HepG2 (cell line): ENCODE data around the gene LAMTOR2. TPM values are rescaled to one million over a fixed set of nuclear protein-coding genes. Genes with fewer than 3 reads are reported as not detected.

Experiments used
- ATAC-seq: fragments of 200-7000 bp; cut with Tn5 transposase; 3 replicates; pipeline ENCODE4 v1.9.1; 2020; ENCODE audit warnings: mild to moderate bottlenecking, moderate library complexity
- BruUV-seq: library from RNA; stranded (reverse); fragments of 400-500 nt; replicated peaks from 2 replicates; lab custom pipeline; 2021; lab: Mats Ljungman, UMichigan
- CTCF ChIA-PET: fragments of 300-600 bp; formaldehyde crosslinking; extraction: SDS; loops from one replicate; lab custom pipeline; 2021; ENCODE audit warnings: low total read pairs, inconsistent platforms, low intra/inter-chr PET ratio; lab: Yijun Ruan, JAX
- POLR2A ChIA-PET: fragments of 350-600 bp; sonication (Branson Sonifier 250); formaldehyde crosslinking; loops from one replicate; lab custom pipeline; 2020; ENCODE audit warnings: antibody characterized with exemption, inconsistent platforms; lab: Yijun Ruan, JAX
- DNase-seq: peaks from one replicate; pipeline ENCODE4 v3.0.0-alpha.2; 2015; ENCODE audit warnings: low spot score
- FAIRE-seq: peaks from 3 replicates; lab custom pipeline; 2011; peaks lifted over from hg19 to GRCh38; lab: Jason Lieb, UNC
- H2AFZ ChIP-seq: one replicate; pipeline ENCODE4 v1.6.1; 2011; ENCODE audit warnings: low read length, inconsistent platforms
- H3K27ac ChIP-seq: fragments of 300-600 bp; 3 replicates; pipeline ENCODE4 v1.8.0; 2011; ENCODE audit warnings: mixed run types, mild to moderate bottlenecking, mixed read lengths, low read length, inconsistent platforms; ENCODE audit not compliant: insufficient read depth; ENCODE audit errors: extremely low read length
- H3K27me3 ChIP-seq, 2 experiments: fragments of 200-600 bp in 1 of 2; 2 replicates in 1 of 2; 3 replicates in 1 of 2; pipeline versions ENCODE4 v1.6.0 to v1.8.0; 2011; ENCODE audit warnings: low read length in 2 of 2, mild to moderate bottlenecking in 2 of 2, moderate library complexity in 2 of 2, inconsistent platforms in 1 of 2; ENCODE audit not compliant: insufficient read depth in 2 of 2, control insufficient read depth in 1 of 2
- H3K36me3 ChIP-seq, 2 experiments: fragments of 200-600 bp in 1 of 2; replicated peaks in 1 of 2; 2 replicates in 1 of 2; 3 replicates in 1 of 2; pipeline versions ENCODE4 v1.5.1 to v1.8.0; 2011; ENCODE audit warnings: low read length in 2 of 2, inconsistent platforms in 1 of 2; ENCODE audit not compliant: insufficient read depth in 2 of 2, control insufficient read depth in 1 of 2
- H3K4me1 ChIP-seq: 2 replicates; pipeline ENCODE4 v1.5.1; 2012; ENCODE audit warnings: low read length, inconsistent platforms; ENCODE audit not compliant: insufficient read depth
- H3K4me2 ChIP-seq: 2 replicates; pipeline ENCODE4 v1.6.0; 2011; ENCODE audit warnings: low read depth, low read length, inconsistent platforms
- H3K4me3 ChIP-seq, 3 experiments: fragments of 200-600 bp in 1 of 3; sonication (generic), shearing (Covaris generic) in 1 of 3; replicated peaks in 1 of 3; 2 replicates each; pipeline ENCODE4 v1.5.1; 2011 to 2016; ENCODE audit warnings: low read length in 3 of 3, inconsistent platforms in 2 of 3, low read depth in 2 of 3, mild to moderate bottlenecking in 2 of 3, control low read depth in 1 of 3, mixed read lengths in 1 of 3; ENCODE audit not compliant: insufficient read depth in 1 of 3
- H3K79me2 ChIP-seq: one replicate; pipeline ENCODE4 v1.6.1; 2011; ENCODE audit warnings: low read length, inconsistent platforms; ENCODE audit not compliant: insufficient read depth
- H3K9ac ChIP-seq: 2 replicates; pipeline ENCODE4 v1.6.0; 2011; ENCODE audit warnings: mild to moderate bottlenecking, low read depth, low read length, inconsistent platforms; ENCODE audit not compliant: insufficient read depth
- H3K9me3 ChIP-seq: 2 replicates; pipeline ENCODE4 v1.5.1; 2012; ENCODE audit warnings: mild to moderate bottlenecking, low read length
- H4K20me1 ChIP-seq: 2 replicates; pipeline ENCODE4 v1.6.0; 2011; ENCODE audit warnings: inconsistent platforms, mild to moderate bottlenecking, low read length, moderate library complexity; ENCODE audit not compliant: insufficient read depth
- LCORL ChIP-seq, 2 experiments: fragments of 450-650 bp in 1 of 2; sonication (generic) in 1 of 2; formaldehyde crosslinking in 1 of 2; IDR thresholded peaks; 2 replicates each; pipeline versions ENCODE4 v1.5.0 to v1.6.1; 2017 to 2020; ENCODE audit warnings: antibody characterized with exemption in 1 of 2, missing genetic modification reagents in 1 of 2
- ZNF550 ChIP-seq: sonication (generic); formaldehyde crosslinking; IDR thresholded peaks from 2 replicates; pipeline ENCODE4 v1.4.0; 2020; ENCODE audit warnings: mild to moderate bottlenecking, missing genetic modification reagents, borderline replicate concordance
- WGBS: methylation state at CpG from one replicate; pipeline ENCODE4 v1.1.6; 2017; ENCODE audit warnings: low lambda C conversion rate; 5-methylcytosine and 5-hydroxymethylcytosine counted together
- in situ Hi-C: cut with HindIII; loops from 2 replicates; pipeline ENCODE4 v1.10.0; 2017; ENCODE audit warnings: low pct_unique_long_range_greater_than_20kb; ENCODE audit not compliant: extremely low pct_ligation_motif_present
- intact Hi-C: fragments of 100-400 bp; cut with micrococcal nuclease; formaldehyde crosslinking; loops from one replicate; pipeline ENCODE4 v1.10.0; 2022; ENCODE audit not compliant: unreplicated experiment
- polyA plus RNA-seq, 8 experiments: library from polyadenylated mRNA; depleted of rRNA in 3 of 8; stranded (reverse) in 7 of 8; unstranded in 1 of 8; fragments of >200 nt; fragmentation: Illumina TruSeq in 4 of 8; extraction: Trizol in 4 of 8; gene quantifications; 2 replicates each; pipeline versions ENCODE4 v1.2.1 to v1.2.3, GENCODE V29; 2011 to 2016; ENCODE audit warnings: low read depth in 4 of 8, missing spikeins in 1 of 8, mixed read lengths in 1 of 8; ENCODE audit not compliant: insufficient read depth in 1 of 8
- total RNA-seq, 5 experiments: library from RNA; depleted of rRNA; stranded (reverse); fragments of >200 nt; fragmentation: Illumina TruSeq; extraction: Trizol; gene quantifications; 2 replicates each; pipeline ENCODE4 v1.2.3, GENCODE V29; 2016; ENCODE audit warnings: low read depth in 1 of 5
- TF ChIP-seq, protein P1 (sequence below): sonication (generic); formaldehyde crosslinking; IDR thresholded peaks from 2 replicates; pipeline ENCODE4 v1.5.0; 2020; ENCODE audit warnings: missing genetic modification reagents
- TF ChIP-seq, protein P2 (sequence below): IDR thresholded peaks from 2 replicates; pipeline ENCODE4 v1.6.1; 2016; ENCODE audit warnings: missing compliant biosample characterization, missing genetic modification reagents, borderline replicate concordance
- TF ChIP-seq, protein P3 (sequence below): sonication (generic); formaldehyde crosslinking; IDR thresholded peaks from 2 replicates; pipeline ENCODE4 v1.5.1; 2020; ENCODE audit warnings: mild to moderate bottlenecking, missing genetic modification reagents, moderate library complexity

The LAMTOR2 gene
- total and polyA plus RNA-seq, 2 of the 13 experiments (the other 11 are each of a cell fraction or from before 2014, with no cell fraction given), result 36.5 to 66.4 TPM

DNA sequence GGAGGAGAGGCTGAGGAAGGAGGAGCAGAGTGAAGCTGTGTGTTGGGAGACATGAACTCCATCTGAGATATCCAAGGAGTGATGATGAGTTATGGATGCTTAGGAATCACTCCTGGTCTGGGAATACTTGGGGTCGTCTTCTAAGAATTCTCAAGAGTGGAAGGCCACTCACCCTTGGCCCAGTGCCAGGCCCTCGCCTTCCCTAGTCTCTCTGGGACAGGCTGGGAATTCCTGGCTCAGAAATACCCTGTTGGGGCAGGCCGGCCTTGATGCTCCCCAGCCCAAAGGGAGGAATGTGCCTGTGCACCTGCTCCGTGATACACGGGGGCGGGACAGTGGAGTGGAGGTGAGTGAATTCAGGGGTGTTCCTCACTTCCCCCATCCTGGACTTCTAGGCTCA lies 47.3 kb downstream of the LAMTOR2 start:
- TF ChIP-seq, protein P1, sequence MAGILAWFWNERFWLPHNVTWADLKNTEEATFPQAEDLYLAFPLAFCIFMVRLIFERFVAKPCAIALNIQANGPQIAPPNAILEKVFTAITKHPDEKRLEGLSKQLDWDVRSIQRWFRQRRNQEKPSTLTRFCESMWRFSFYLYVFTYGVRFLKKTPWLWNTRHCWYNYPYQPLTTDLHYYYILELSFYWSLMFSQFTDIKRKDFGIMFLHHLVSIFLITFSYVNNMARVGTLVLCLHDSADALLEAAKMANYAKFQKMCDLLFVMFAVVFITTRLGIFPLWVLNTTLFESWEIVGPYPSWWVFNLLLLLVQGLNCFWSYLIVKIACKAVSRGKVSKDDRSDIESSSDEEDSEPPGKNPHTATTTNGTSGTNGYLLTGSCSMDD (CRISPR knock-in tag), result no peak
- 0 out of 2 replicates have a peak, but pooled peaks have one; percentile 12 for TF ChIP-seq LCORL (IDR thresholded peaks at IDR 0.05)
- TF ChIP-seq LCORL (CRISPR knock-in tag; IDR thresholded peaks at IDR 0.05), result no peak
- no TSS peak for BruUV-seq
- DNase-seq (no peak), ATAC-seq (no peak), FAIRE-seq (no peak)
- ChIA-PET POLR2A (interaction anchor here (6.9 kb wide), 1 partner anchor 26 kb away, joined by 84 read pairs; no protein-coding TSS in a partner anchor), CTCF (interaction anchor here (0.7 kb wide), 1 partner anchor 28 kb away, joined by 3 read pairs; no protein-coding TSS in a partner anchor)
- 0 out of 5 replicates have a peak, but pooled peaks cover 0 to 2% of the 10 kb centered on the region in 2 experiments for H3K27me3 ChIP-seq
- no peak overlapping the region for H2AFZ ChIP-seq
- no peak overlapping the region for H3K9ac ChIP-seq
- no peaks in the 10 kb centered on the region for H3K9me3 ChIP-seq
- no peaks in the 10 kb centered on the region for H3K79me2 ChIP-seq
- WGBS, result 96% methylated on average over 5 of the region's 6 CpGs
- no peak overlapping the region for H3K27ac ChIP-seq
- no peaks in the 10 kb centered on the region for H4K20me1 ChIP-seq
- in situ Hi-C loops, result no loop called here
- H3K4me1 ChIP-seq, result peaks cover 95% of the 10 kb centered on the region
- intact Hi-C loops, result no loop called here
- no peak overlapping the region for H3K4me3 ChIP-seq
- no peaks in the 10 kb centered on the region for H3K36me3 ChIP-seq
- no peak overlapping the region for H3K4me2 ChIP-seq

DNA sequence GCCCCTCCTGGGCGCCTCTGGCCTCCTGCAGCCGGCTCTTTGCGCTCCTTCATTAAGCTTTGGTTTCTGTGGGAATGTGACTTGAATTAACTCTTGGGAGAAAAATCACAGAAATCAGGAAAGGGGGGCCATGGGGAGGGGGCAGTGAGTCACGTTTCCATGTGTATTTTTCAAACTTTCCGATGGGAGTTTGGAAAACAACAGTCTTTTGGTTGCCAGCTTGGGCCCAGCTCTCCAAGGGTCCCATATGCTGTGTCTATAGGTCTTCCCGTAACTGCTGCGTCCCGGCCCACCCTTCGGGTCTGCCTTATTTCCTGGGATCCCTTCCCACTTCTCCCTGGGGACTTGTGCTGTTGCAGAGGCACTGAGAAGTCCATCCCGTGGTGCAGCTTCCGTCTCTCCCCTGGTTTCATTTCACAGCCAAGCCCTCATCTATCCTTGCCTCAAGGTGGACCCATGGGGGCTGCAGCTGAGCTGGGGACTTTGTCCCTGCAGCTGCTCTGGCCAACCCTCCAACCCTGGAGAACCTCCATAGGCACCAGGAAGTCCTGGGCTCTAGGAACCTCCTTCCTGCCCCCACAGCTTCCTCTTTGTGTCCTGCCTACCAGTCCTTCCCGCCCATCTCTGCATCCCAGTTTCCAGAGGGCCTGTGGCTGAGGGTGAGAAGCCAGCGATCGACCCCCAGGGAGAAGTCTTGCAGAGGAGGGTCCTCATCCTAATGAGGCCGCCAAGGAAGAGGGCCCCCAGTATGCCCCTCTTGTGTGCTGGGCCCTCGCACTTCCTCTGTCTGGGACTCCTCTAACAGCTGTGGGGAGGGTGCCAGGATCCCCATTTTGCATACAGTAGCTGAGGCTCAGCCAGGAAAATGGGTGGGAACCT lies 48.3 kb downstream of the LAMTOR2 start:
- Histone ChIP-seq H3K36me3 (no peaks in the 10 kb centered on the region), H3K4me1 (peaks cover 95% of the 10 kb centered on the region), H3K27me3 (0 out of 5 replicates have a peak, but pooled peaks cover 0 to 8% of the 10 kb centered on the region in 2 experiments), H3K27ac (peak overlapping the region; percentile 69), H3K4me3 (no peak overlapping the region; a peak in 1 of 6 replicates), H3K4me2 (peak overlapping the region; percentile 93), H3K9me3 (no peaks in the 10 kb centered on the region), H3K9ac (peak overlapping the region; percentile 79), H3K79me2 (no peaks in the 10 kb centered on the region), H2AFZ (no peak overlapping the region), H4K20me1 (no peaks in the 10 kb centered on the region)
- BruUV-seq, result no TSS peak
- peak; percentile 45 for DNase-seq
- intact Hi-C loops (no loop called here), in situ Hi-C loops (no loop called here)
- ChIA-PET CTCF (interaction anchor here (0.7 kb wide), 1 partner anchor 27 kb away, joined by 3 read pairs; no protein-coding TSS in a partner anchor), POLR2A (interaction anchor here (5.3 to 6.9 kb wide), 4 partner anchors 12 to 25 kb away, joined by 44 to 84 read pairs (median 58); partner anchors contain the start of gene LMNA)
- WGBS, result 69% methylated on average over 14 of the region's 16 CpGs
- peak; percentile 11 for ATAC-seq
- FAIRE-seq, result no peak
- TF ChIP-seq, protein P2, sequence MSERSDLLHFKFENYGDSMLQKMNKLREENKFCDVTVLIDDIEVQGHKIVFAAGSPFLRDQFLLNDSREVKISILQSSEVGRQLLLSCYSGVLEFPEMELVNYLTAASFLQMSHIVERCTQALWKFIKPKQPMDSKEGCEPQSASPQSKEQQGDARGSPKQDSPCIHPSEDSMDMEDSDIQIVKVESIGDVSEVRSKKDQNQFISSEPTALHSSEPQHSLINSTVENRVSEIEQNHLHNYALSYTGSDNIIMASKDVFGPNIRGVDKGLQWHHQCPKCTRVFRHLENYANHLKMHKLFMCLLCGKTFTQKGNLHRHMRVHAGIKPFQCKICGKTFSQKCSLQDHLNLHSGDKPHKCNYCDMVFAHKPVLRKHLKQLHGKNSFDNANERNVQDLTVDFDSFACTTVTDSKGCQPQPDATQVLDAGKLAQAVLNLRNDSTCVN (CRISPR knock-in tag), result no peak
- no peak for TF ChIP-seq ZNF550 (CRISPR knock-in tag)
- TF ChIP-seq, protein P3, sequence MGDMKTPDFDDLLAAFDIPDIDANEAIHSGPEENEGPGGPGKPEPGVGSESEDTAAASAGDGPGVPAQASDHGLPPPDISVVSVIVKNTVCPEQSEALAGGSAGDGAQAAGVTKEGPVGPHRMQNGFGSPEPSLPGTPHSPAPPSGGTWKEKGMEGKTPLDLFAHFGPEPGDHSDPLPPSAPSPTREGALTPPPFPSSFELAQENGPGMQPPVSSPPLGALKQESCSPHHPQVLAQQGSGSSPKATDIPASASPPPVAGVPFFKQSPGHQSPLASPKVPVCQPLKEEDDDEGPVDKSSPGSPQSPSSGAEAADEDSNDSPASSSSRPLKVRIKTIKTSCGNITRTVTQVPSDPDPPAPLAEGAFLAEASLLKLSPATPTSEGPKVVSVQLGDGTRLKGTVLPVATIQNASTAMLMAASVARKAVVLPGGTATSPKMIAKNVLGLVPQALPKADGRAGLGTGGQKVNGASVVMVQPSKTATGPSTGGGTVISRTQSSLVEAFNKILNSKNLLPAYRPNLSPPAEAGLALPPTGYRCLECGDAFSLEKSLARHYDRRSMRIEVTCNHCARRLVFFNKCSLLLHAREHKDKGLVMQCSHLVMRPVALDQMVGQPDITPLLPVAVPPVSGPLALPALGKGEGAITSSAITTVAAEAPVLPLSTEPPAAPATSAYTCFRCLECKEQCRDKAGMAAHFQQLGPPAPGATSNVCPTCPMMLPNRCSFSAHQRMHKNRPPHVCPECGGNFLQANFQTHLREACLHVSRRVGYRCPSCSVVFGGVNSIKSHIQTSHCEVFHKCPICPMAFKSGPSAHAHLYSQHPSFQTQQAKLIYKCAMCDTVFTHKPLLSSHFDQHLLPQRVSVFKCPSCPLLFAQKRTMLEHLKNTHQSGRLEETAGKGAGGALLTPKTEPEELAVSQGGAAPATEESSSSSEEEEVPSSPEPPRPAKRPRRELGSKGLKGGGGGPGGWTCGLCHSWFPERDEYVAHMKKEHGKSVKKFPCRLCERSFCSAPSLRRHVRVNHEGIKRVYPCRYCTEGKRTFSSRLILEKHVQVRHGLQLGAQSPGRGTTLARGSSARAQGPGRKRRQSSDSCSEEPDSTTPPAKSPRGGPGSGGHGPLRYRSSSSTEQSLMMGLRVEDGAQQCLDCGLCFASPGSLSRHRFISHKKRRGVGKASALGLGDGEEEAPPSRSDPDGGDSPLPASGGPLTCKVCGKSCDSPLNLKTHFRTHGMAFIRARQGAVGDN, result peak; percentile 57
